ENCODE results near the gene SLC28A3.

The SLC28A3 gene

DNA sequence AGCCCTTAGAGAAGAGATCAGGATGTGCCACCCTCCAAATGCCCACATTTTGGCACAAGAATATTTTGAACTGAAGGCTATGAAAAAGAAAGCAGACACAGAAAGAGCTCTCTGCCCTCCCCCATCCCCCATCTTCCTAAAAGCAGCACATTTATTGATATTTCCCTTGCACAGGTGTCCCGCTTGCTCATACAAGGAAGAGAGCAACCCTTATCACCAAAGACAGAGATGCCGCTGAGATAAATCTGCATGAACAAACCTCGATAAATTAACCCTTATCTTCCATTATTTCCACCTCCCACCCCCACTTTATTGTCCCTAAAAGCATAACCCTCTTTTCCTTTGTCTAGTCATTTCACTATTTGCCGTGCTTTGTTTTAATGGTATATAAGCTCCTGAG, 1.8 kb downstream of the SLC28A3 start:
- Histone ChIP-seq H3K27me3 (replicated peaks; ENCODE audit: control insufficient read depth, insufficient read depth, low read length) (no peaks in the 10 kb centered on the region), H3K36me3 (ENCODE audit: control insufficient read depth, insufficient read depth, low read length) (no peaks in the 10 kb centered on the region), H3K4me3 (replicated peaks; ENCODE audit: low read depth, low read length) (no peak overlapping the region)
- no peak for DNase-seq (ENCODE audit: extremely low read depth, insufficient read length)
- TF ChIP-seq, protein P1, sequence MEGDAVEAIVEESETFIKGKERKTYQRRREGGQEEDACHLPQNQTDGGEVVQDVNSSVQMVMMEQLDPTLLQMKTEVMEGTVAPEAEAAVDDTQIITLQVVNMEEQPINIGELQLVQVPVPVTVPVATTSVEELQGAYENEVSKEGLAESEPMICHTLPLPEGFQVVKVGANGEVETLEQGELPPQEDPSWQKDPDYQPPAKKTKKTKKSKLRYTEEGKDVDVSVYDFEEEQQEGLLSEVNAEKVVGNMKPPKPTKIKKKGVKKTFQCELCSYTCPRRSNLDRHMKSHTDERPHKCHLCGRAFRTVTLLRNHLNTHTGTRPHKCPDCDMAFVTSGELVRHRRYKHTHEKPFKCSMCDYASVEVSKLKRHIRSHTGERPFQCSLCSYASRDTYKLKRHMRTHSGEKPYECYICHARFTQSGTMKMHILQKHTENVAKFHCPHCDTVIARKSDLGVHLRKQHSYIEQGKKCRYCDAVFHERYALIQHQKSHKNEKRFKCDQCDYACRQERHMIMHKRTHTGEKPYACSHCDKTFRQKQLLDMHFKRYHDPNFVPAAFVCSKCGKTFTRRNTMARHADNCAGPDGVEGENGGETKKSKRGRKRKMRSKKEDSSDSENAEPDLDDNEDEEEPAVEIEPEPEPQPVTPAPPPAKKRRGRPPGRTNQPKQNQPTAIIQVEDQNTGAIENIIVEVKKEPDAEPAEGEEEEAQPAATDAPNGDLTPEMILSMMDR (IDR thresholded peaks at IDR 0.05; ENCODE audit: insufficient read depth, low read length, poor library complexity, severe bottlenecking), result no peak

DNA sequence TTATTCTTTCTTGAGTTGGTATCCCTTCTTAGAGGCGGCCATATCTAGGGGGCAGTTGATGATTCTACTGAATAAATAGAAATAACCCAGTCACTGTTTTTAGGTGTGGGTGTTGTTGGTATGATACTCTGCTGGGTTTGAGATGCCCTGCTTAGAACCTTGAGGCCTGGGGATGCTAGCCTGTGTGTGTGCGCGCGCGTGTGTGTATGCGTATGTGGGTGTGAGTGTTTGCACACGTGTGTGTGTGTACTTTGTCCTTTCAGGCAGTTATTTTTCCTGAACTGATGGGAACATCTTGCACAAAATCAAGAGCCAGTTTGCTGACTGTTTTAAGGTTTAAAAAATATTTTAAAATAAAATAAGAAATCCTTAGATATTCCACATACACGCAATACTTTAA, 3.3 kb downstream of the SLC28A3 start:
- H3K27me3 ChIP-seq (replicated peaks; ENCODE audit: control insufficient read depth, insufficient read depth, low read length), result no peaks in the 10 kb centered on the region
- H3K36me3 ChIP-seq (ENCODE audit: control insufficient read depth, insufficient read depth, low read length), result no peaks in the 10 kb centered on the region
- TF ChIP-seq, protein P1 (IDR thresholded peaks at IDR 0.05; ENCODE audit: insufficient read depth, low read length, poor library complexity, severe bottlenecking), result no peak
- no peak for DNase-seq (ENCODE audit: extremely low read depth, insufficient read length)
- H3K4me3 ChIP-seq (replicated peaks; ENCODE audit: low read depth, low read length), result no peak overlapping the region

DNA sequence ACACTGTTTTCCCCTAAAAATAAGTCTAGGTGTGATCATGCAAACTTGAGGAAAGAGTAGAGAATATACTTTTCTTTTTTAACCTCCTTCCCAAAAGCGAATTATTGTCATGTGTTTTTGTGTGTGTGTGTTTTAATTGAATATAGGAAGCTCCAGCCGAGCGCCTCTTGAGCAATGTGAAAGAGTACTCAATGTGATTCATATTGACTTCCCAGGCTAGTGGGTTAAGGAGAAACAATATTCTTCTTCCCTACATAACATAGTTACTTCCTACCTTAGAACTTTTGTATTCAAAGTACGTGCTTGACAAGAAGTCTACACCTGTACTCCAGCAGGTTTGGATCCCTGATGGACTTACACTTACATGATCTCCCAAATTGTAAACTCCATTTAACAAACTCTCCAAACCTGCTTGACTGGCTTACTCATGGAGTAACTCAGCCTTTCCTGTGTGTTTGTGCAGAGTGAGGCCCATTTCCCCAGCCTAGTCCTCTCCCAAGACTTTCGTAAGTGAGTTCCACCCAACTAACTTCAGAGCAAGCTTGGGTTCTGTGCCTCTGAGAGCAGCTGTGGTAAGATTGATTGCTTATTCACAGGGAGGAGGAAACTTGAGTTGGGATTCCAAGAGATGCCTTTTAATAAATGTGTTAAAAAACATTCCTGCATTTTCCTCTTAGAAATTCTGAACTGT, 9.3 kb downstream of the SLC28A3 start:
- DNase-seq (ENCODE audit: extremely low read depth, insufficient read length), result no peak
- Histone ChIP-seq H3K27me3 (replicated peaks; ENCODE audit: control insufficient read depth, insufficient read depth, low read length) (no peaks in the 10 kb centered on the region), H3K36me3 (ENCODE audit: control insufficient read depth, insufficient read depth, low read length) (no peaks in the 10 kb centered on the region), H3K4me3 (replicated peaks; ENCODE audit: low read depth, low read length) (no peak overlapping the region)
- TF ChIP-seq, protein P1 (IDR thresholded peaks at IDR 0.05; ENCODE audit: insufficient read depth, low read length, poor library complexity, severe bottlenecking), result no peak

DNA sequence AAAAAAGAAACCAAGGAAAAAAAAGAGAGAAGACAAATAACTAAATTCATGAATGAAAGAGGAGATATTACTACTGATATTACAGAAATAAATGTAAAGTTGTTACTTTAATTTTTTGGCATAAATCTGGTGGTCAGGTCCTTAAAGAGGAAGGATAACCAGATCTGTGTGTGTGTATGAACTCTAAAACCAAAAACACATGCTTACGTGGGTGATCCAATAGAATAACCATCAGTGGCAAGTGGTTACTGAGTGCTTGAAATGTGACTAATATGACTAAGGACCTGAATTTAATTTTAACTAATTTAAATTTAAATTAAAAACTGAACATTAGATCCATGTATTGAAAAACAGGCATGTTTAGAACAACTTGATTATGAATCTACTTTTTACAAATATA, 10.3 kb downstream of the SLC28A3 start:
- TF ChIP-seq, protein P1 (IDR thresholded peaks at IDR 0.05; ENCODE audit: insufficient read depth, low read length, poor library complexity, severe bottlenecking), result no peak
- no peak for DNase-seq (ENCODE audit: extremely low read depth, insufficient read length)
- Histone ChIP-seq H3K4me3 (replicated peaks; ENCODE audit: low read depth, low read length) (no peak overlapping the region), H3K36me3 (ENCODE audit: control insufficient read depth, insufficient read depth, low read length) (no peaks in the 10 kb centered on the region), H3K27me3 (replicated peaks; ENCODE audit: control insufficient read depth, insufficient read depth, low read length) (no peaks in the 10 kb centered on the region)

DNA sequence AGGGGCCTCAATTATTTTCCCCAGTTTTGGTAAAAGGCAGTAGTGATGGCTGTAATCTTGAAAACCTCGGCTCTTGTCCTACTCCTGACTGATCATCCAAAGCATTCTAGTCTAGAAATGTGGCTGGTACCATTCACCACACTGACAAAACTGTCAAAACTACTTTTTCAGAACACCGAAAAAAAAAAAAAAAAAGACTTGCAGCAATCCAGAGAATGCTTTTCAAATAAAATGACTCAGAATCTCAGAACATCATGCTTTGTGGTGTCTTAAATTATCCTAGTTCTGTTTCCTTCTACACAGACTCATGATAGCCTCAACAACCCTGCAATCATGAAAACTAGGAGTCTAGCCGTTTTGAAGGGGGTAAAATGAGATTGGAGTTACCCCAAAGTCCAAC, 13.4 kb downstream of the SLC28A3 start:
- H3K36me3 ChIP-seq (ENCODE audit: control insufficient read depth, insufficient read depth, low read length), result no peaks in the 10 kb centered on the region
- TF ChIP-seq, protein P1 (IDR thresholded peaks at IDR 0.05; ENCODE audit: insufficient read depth, low read length, poor library complexity, severe bottlenecking), result no peak
- no peaks in the 10 kb centered on the region for H3K27me3 ChIP-seq (replicated peaks; ENCODE audit: control insufficient read depth, insufficient read depth, low read length)
- H3K4me3 ChIP-seq (replicated peaks; ENCODE audit: low read depth, low read length), result no peak overlapping the region
- no peak for DNase-seq (ENCODE audit: extremely low read depth, insufficient read length)
